ENCODE data around the gene POLR1D. TPM values are rescaled to one million over a fixed set of nuclear protein-coding genes. Genes with fewer than 3 reads are reported as not detected.

Gene POLR1D
- total and polyA plus RNA-seq, 4 donors, result 31.4 to 45.0 (median 33.6) TPM

DNA sequence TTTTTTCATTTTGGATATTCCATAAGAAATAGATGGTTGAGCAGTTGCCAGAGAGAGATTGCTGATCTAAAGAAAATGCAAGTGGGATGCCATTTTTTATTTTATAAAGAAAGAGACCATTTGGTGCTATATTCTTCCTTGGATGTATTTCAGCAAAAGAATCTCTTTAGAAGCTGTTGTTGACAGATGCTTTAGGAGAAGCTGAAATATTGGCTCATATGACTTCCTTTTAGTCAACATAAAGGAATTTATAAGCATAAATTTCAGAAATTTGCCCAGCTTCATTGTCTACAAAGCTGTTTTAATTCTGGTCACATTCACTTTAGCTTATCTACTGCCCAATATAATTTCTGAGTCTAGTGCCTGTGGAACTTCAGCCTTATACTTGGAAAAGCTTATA, 36.9 kb downstream of the POLR1D start:
- TF ChIP-seq HNF4G (IDR thresholded peaks at IDR 0.05) (no peak), JUND (IDR thresholded peaks at IDR 0.05) (no peak), TAF1 (conservative IDR thresholded peaks at IDR 0.05) (no peak), HNF4A (conservative IDR thresholded peaks at IDR 0.05) (no peak), FOXA2 (IDR thresholded peaks at IDR 0.05) (no peak), YY1 (IDR thresholded peaks at IDR 0.05) (no peak), FOXA1 (IDR thresholded peaks at IDR 0.05) (no peak), ATF3 (IDR thresholded peaks at IDR 0.05) (no peak), RAD21 (IDR thresholded peaks at IDR 0.05) (no peak), MAX (IDR thresholded peaks at IDR 0.05) (no peak)
- TF ChIP-seq, protein P1, sequence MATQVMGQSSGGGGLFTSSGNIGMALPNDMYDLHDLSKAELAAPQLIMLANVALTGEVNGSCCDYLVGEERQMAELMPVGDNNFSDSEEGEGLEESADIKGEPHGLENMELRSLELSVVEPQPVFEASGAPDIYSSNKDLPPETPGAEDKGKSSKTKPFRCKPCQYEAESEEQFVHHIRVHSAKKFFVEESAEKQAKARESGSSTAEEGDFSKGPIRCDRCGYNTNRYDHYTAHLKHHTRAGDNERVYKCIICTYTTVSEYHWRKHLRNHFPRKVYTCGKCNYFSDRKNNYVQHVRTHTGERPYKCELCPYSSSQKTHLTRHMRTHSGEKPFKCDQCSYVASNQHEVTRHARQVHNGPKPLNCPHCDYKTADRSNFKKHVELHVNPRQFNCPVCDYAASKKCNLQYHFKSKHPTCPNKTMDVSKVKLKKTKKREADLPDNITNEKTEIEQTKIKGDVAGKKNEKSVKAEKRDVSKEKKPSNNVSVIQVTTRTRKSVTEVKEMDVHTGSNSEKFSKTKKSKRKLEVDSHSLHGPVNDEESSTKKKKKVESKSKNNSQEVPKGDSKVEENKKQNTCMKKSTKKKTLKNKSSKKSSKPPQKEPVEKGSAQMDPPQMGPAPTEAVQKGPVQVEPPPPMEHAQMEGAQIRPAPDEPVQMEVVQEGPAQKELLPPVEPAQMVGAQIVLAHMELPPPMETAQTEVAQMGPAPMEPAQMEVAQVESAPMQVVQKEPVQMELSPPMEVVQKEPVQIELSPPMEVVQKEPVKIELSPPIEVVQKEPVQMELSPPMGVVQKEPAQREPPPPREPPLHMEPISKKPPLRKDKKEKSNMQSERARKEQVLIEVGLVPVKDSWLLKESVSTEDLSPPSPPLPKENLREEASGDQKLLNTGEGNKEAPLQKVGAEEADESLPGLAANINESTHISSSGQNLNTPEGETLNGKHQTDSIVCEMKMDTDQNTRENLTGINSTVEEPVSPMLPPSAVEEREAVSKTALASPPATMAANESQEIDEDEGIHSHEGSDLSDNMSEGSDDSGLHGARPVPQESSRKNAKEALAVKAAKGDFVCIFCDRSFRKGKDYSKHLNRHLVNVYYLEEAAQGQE (IDR thresholded peaks at IDR 0.05), result no peak
- Histone ChIP-seq H3K4me1 (ENCODE audit: control insufficient read depth in 4 of 4, insufficient read depth in 4 of 4, low read length in 3 of 4) (peaks cover 0 to 10% (median 6%) of the 10 kb centered on the region in 4 donors), H3K4me3 (ENCODE audit: low read depth in 1 of 3, low read length in 3 of 3) (no peak overlapping the region), H3K9ac (ENCODE audit: low read depth in 1 of 2, low read length in 2 of 2) (no peak overlapping the region), H3K9me3 (ENCODE audit: control insufficient read depth in 4 of 4, low read length in 3 of 4) (no peaks in the 10 kb centered on the region), H3K27me3 (ENCODE audit: control insufficient read depth in 4 of 4, insufficient read depth in 4 of 4, low read length in 3 of 4) (no peaks in the 10 kb centered on the region), H3K27ac (ENCODE audit: low read depth in 1 of 2, low read length in 2 of 2) (no peak overlapping the region), H3K36me3 (ENCODE audit: control insufficient read depth in 4 of 4, insufficient read depth in 3 of 4, low read depth in 1 of 4, low read length in 3 of 4) (peaks cover 0 to 2% (median 0%) of the 10 kb centered on the region in 4 donors)
- no peak for DNase-seq (ENCODE audit: low spot score)

DNA sequence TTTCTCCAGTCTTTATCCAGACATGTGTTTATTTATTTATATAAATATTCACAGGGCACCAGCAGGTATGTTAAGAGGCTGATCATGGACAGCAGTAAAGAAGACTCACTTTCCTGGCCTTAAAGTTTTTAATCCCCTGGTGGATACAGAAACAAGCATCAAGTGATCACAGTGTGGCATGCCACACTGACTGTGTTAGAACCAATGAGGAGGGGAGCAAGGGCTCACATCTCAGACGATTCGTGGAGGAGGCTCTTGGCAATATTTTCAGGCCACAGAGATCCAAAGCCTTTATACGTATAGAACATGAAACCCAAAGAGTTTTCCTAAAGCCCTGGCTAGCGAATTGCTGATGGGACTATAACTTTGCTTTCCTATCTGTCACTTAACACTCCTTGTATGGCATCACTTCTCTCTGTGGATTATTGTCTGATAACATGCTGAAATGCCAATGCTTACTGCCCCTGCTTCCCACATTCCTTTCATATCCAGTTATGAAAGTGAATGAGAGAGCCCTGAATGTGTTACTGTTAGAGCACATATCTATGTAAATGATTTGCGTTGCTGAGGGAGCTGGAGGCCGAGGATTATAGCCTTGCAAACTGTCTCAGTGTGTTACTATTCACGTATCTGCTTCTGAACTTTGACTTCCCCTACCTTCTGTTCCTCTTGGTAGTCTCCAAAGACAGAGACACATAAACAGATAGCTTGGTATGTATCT, 37.6 kb downstream of the POLR1D start:
- H3K4me1 ChIP-seq (ENCODE audit: control insufficient read depth in 4 of 4, insufficient read depth in 4 of 4, low read length in 3 of 4), result peaks cover 0 to 10% (median 6%) of the 10 kb centered on the region in 4 donors
- WGBS, result 77% methylated on average over 7 of the region's 7 CpGs
- H3K4me3 ChIP-seq (ENCODE audit: low read depth in 1 of 3, low read length in 3 of 3), result no peak overlapping the region
- DNase-seq (ENCODE audit: low spot score), result no peak
- H3K9me3 ChIP-seq (ENCODE audit: control insufficient read depth in 4 of 4, low read length in 3 of 4), result no peaks in the 10 kb centered on the region
- H3K27ac ChIP-seq (ENCODE audit: low read depth in 1 of 2, low read length in 2 of 2), result no peak overlapping the region
- H3K9ac ChIP-seq (ENCODE audit: low read depth in 1 of 2, low read length in 2 of 2), result no peak overlapping the region
- no peaks in the 10 kb centered on the region for H3K27me3 ChIP-seq (ENCODE audit: control insufficient read depth in 4 of 4, insufficient read depth in 4 of 4, low read length in 3 of 4)
- no peak for TF ChIP-seq FOXA2 (IDR thresholded peaks at IDR 0.05)
- TF ChIP-seq GABPA (IDR thresholded peaks at IDR 0.05 in 1 of 2, conservative IDR thresholded peaks at IDR 0.05 in 1 of 2), result no peak
- TF ChIP-seq ZBTB33 (IDR thresholded peaks at IDR 0.05), result no peak
- no peak for TF ChIP-seq RAD21 (IDR thresholded peaks at IDR 0.05)
- TF ChIP-seq HNF4A (conservative IDR thresholded peaks at IDR 0.05), result no peak
- TF ChIP-seq MAX (IDR thresholded peaks at IDR 0.05), result no peak
- TF ChIP-seq, protein P1 (IDR thresholded peaks at IDR 0.05), result no peak
- no peak for TF ChIP-seq YY1 (IDR thresholded peaks at IDR 0.05)
- TF ChIP-seq SP1 (IDR thresholded peaks at IDR 0.05), result no peak
- no peak for TF ChIP-seq HNF4G (IDR thresholded peaks at IDR 0.05)
- TF ChIP-seq NR2F2 (IDR thresholded peaks at IDR 0.05), result no peak
- TF ChIP-seq CTCF (IDR thresholded peaks at IDR 0.05; ENCODE audit: low read depth, low read length, missing input control), result no peak
- TF ChIP-seq EGR1 (IDR thresholded peaks at IDR 0.05; ENCODE audit: low read depth in 2 of 2), result no peak
- TF ChIP-seq FOXA1 (IDR thresholded peaks at IDR 0.05), result no peak
- H3K36me3 ChIP-seq (ENCODE audit: control insufficient read depth in 4 of 4, insufficient read depth in 3 of 4, low read depth in 1 of 4, low read length in 3 of 4), result peaks cover 0 to 2% (median 0%) of the 10 kb centered on the region in 4 donors
